HUES64 (cell line): ENCODE results near the gene RPS2.

Experiments
- H3K27ac ChIP-seq: 2 replicates; pipeline ENCODE4 v1.7.0; 2013; ENCODE audit warnings: low read depth, low read length, inconsistent platforms
- H3K27me3 ChIP-seq: 2 replicates; pipeline ENCODE4 v1.6.1; 2013; ENCODE audit warnings: mild to moderate bottlenecking, low read length; ENCODE audit not compliant: insufficient read depth
- H3K36me3 ChIP-seq: 2 replicates; pipeline ENCODE4 v1.6.1; 2013; ENCODE audit warnings: mild to moderate bottlenecking, low read length; ENCODE audit not compliant: insufficient read depth
- H3K4me1 ChIP-seq: 2 replicates; pipeline ENCODE4 v1.6.1; 2013; ENCODE audit warnings: mild to moderate bottlenecking, low read length, moderate library complexity; ENCODE audit not compliant: insufficient read depth
- H3K4me3 ChIP-seq: 2 replicates; pipeline ENCODE4 v1.5.1; 2013; ENCODE audit warnings: mild to moderate bottlenecking, low read length, moderate library complexity
- H3K9ac ChIP-seq: 2 replicates; pipeline ENCODE4 v1.6.1; 2013; ENCODE audit warnings: mild to moderate bottlenecking, low read depth, low read length
- H3K9me3 ChIP-seq: 2 replicates; pipeline ENCODE4 v1.6.1; 2013; ENCODE audit warnings: low read depth, low read length; ENCODE audit not compliant: insufficient read depth
- WGBS: fragments of 150-250, 120-280 bp; methylation state at CpG from one replicate; pipeline ENCODE4 v1.1.7; 2013; ENCODE audit warnings: missing lambda C conversion rate; 5-methylcytosine and 5-hydroxymethylcytosine counted together

The RPS2 gene

GRCh38 chr16:1936945-1937479, 27.6 kb downstream of the RPS2 start:
- H3K9ac ChIP-seq, result no peak overlapping the region
- WGBS, result 93% methylated on average over 10 of the region's 11 CpGs
- 0 out of 2 replicates have a peak, but pooled peaks cover 2% of the 10 kb centered on the region for H3K4me1 ChIP-seq
- no peaks in the 10 kb centered on the region for H3K27me3 ChIP-seq
- no peaks in the 10 kb centered on the region for H3K9me3 ChIP-seq
- no peak overlapping the region for H3K27ac ChIP-seq
- no peak overlapping the region for H3K4me3 ChIP-seq
- H3K36me3 ChIP-seq, result peaks cover 21% of the 10 kb centered on the region

- Histone ChIP-seq H3K9me3 (no peaks in the 10 kb centered on the region), H3K27ac (no peak overlapping the region), H3K36me3 (peaks cover 2% of the 10 kb centered on the region), H3K4me1 (no peaks in the 10 kb centered on the region), H3K9ac (no peak overlapping the region), H3K4me3 (no peak overlapping the region), H3K27me3 (peaks cover 10% of the 10 kb centered on the region)
- 80% methylated on average over 23 of the region's 23 CpGs for WGBS
Observed at GRCh38 chr16:1933097-1933661, 31.4 kb downstream of the RPS2 start.

- 81% methylated on average over 19 of the region's 19 CpGs for WGBS
- Histone ChIP-seq H3K27ac (no peak overlapping the region), H3K4me1 (no peaks in the 10 kb centered on the region), H3K9ac (no peak overlapping the region; the same call in 1 of the 2 replicates), H3K4me3 (no peak overlapping the region), H3K27me3 (peaks cover 10% of the 10 kb centered on the region), H3K36me3 (no peaks in the 10 kb centered on the region), H3K9me3 (no peaks in the 10 kb centered on the region)
Observed at GRCh38 chr16:1932050-1933028, 32.3 kb downstream of the RPS2 start.

- H3K9ac ChIP-seq, result no peak overlapping the region
- no peaks in the 10 kb centered on the region for H3K4me1 ChIP-seq
- WGBS, result 83% methylated on average over 10 of the region's 10 CpGs
- H3K36me3 ChIP-seq, result no peaks in the 10 kb centered on the region
- H3K27ac ChIP-seq, result no peak overlapping the region
- H3K9me3 ChIP-seq, result no peaks in the 10 kb centered on the region
- H3K27me3 ChIP-seq, result peaks cover 10% of the 10 kb centered on the region
- no peak overlapping the region for H3K4me3 ChIP-seq
Observed at GRCh38 chr16:1930338-1930720, 34.3 kb downstream of the RPS2 start.

GRCh38 chr16:1929578-1930337, 34.9 kb downstream of the RPS2 start:
- Histone ChIP-seq H3K27me3 (peaks cover 11% of the 10 kb centered on the region), H3K4me1 (no peaks in the 10 kb centered on the region), H3K9me3 (no peaks in the 10 kb centered on the region), H3K27ac (no peak overlapping the region), H3K4me3 (peak overlapping the region; percentile 50), H3K9ac (no peak overlapping the region; the same call in 1 of the 2 replicates), H3K36me3 (no peaks in the 10 kb centered on the region)
- 15% methylated on average over 70 of the region's 70 CpGs for WGBS

GRCh38 chr16:1929105-1929504, 35.5 kb downstream of the RPS2 start:
- Histone ChIP-seq H3K9me3 (no peaks in the 10 kb centered on the region), H3K27ac (no peak overlapping the region)

GRCh38 chr16:1926271-1926670, 38.4 kb downstream of the RPS2 start:
- Histone ChIP-seq H3K36me3 (no peaks in the 10 kb centered on the region), H3K4me1 (no peaks in the 10 kb centered on the region), H3K9ac (no peak overlapping the region), H3K27me3 (peaks cover 43% of the 10 kb centered on the region), H3K4me3 (no peak overlapping the region), H3K27ac (no peak overlapping the region), H3K9me3 (no peaks in the 10 kb centered on the region)
- WGBS, result 52% methylated on average over 11 of the region's 11 CpGs

More at GRCh38 chr16:1929105-1929504, 35.5 kb downstream of the RPS2 start:
- Histone ChIP-seq H3K4me1 (no peaks in the 10 kb centered on the region), H3K4me3 (peak overlapping the region; percentile 50), H3K27me3 (peaks cover 18% of the 10 kb centered on the region), H3K9ac (no peak overlapping the region), H3K36me3 (no peaks in the 10 kb centered on the region)
- 21% methylated on average over 8 of the region's 11 CpGs for WGBS

GRCh38 chr16:1924095-1924494, 40.5 kb downstream of the RPS2 start:
- H3K27ac ChIP-seq, result no peak overlapping the region
- peaks cover 54% of the 10 kb centered on the region for H3K27me3 ChIP-seq
- H3K36me3 ChIP-seq, result no peaks in the 10 kb centered on the region
- WGBS, result 69% methylated on average over 5 of the region's 5 CpGs
- H3K4me3 ChIP-seq, result peak overlapping the region; percentile 29; the same call in 1 of the 2 replicates
- no peak overlapping the region for H3K9ac ChIP-seq
- 0 out of 2 replicates have a peak, but pooled peaks cover 5% of the 10 kb centered on the region for H3K4me1 ChIP-seq
- no peaks in the 10 kb centered on the region for H3K9me3 ChIP-seq

- Histone ChIP-seq H3K4me3 (peak overlapping the region; percentile 29), H3K27me3 (peaks cover 61% of the 10 kb centered on the region), H3K9me3 (no peaks in the 10 kb centered on the region), H3K9ac (no peak overlapping the region), H3K27ac (no peak overlapping the region), H3K4me1 (0 out of 2 replicates have a peak, but pooled peaks cover 5% of the 10 kb centered on the region), H3K36me3 (no peaks in the 10 kb centered on the region)
- WGBS, result 9% methylated on average over 21 of the region's 24 CpGs
Observed at GRCh38 chr16:1923299-1924034, 41.2 kb downstream of the RPS2 start.

GRCh38 chr16:1922357-1922756, 42.3 kb downstream of the RPS2 start:
- no peak overlapping the region for H3K9ac ChIP-seq
- H3K4me3 ChIP-seq, result no peak overlapping the region
- H3K9me3 ChIP-seq, result no peaks in the 10 kb centered on the region
- H3K27ac ChIP-seq, result no peak overlapping the region
- no peaks in the 10 kb centered on the region for H3K36me3 ChIP-seq
- H3K27me3 ChIP-seq, result peaks cover 72% of the 10 kb centered on the region
- 88% methylated on average over 8 of the region's 8 CpGs for WGBS
- H3K4me1 ChIP-seq, result peaks cover 8% of the 10 kb centered on the region
